Measurements from ENCODE around the gene GPAT3. TPM values are rescaled to one million over a fixed set of nuclear protein-coding genes. Genes with fewer than 3 reads are reported as not detected.
A peak's percentile ranks its signal among the peaks of the same experiment; 100 is the strongest.

Gene GPAT3
- polyA plus RNA-seq (2013): 3.9 and 4.2 TPM in 2 replicates

DNA sequence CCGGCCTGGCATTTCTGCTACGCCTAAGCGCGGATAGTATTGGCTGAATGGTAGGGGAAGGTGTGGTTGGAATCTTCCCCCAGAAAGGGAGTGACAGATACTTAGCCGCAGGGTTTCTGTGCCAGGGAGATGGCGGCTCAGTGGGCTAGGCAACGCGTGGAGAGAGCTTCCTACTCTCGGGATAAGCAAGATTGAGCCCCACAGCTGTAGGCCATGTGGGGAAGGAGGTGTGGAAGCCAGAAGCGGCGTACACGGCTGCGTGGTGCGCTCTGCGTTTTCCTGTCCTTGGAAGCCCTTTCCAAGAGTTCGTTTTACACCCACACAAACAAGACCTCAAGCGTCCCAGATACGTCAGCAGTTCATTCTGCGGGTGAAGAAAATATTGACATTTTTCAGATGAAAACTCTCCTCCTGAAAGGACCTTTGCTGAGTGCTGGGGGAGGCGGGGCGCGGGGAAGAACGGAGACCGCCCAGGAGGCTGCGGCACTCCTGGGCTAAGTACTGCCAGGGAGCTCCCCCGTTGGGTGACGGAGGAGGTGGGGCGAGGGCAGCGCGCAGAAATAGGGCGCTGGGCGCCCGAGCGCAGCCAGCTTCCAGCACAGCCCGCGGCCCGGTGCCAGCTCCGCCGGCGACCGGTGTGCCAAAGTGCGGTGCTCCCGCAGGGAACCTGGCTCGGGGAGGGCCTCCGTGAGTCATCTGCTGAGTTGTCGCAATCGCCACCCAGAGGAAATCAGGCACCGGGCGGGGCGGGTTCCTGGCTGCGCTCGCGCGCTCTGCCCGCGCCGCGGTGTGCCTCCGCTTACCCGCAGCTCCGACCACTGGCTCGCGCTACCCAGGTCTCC is at the start of gene GPAT3:
Gene GPAT3, plus strand, starts transcription at position 589 of the 842 bp plus-strand sequence. CDS start 515 bp downstream, outside the sequence.
- Histone ChIP-seq H3K4me3 (ENCODE audit: low read depth, low read length) (peak within 1 kb of the TSS; percentile 68), H3K27me3 (ENCODE audit: insufficient read depth, low read length) (peaks cover 28% of the 10 kb centered on the region), H2AFZ (ENCODE audit: insufficient read depth, low read length, poor library complexity) (peak within 1 kb of the TSS; percentile 37), H4K91ac (ENCODE audit: low read depth, low read length) (no peak within 1 kb of the TSS), H2BK5ac (ENCODE audit: low read depth, low read length, poor library complexity) (no peak within 1 kb of the TSS), H3K4me1 (ENCODE audit: control insufficient read depth in 1 of 2, insufficient read depth in 2 of 2, low read length in 2 of 2) (peaks cover 5 to 9% of the 10 kb centered on the region in 2 experiments), H3K23ac (ENCODE audit: low read length) (no peak within 1 kb of the TSS), H3K18ac (ENCODE audit: low read length) (no peak within 1 kb of the TSS), H4K12ac (ENCODE audit: low read depth, low read length) (no peak within 1 kb of the TSS), H3K27ac (ENCODE audit: low read depth, low read length) (no peak within 1 kb of the TSS), H3K4ac (ENCODE audit: low read depth, low read length) (no peak within 1 kb of the TSS), H2BK120ac (ENCODE audit: insufficient read depth, low read length, poor library complexity) (no peak within 1 kb of the TSS), H2BK12ac (ENCODE audit: low read length) (no peak within 1 kb of the TSS), H2AK5ac (ENCODE audit: low read length) (no peak within 1 kb of the TSS), H3K4me2 (ENCODE audit: low read length) (peak within 1 kb of the TSS; percentile 91), H3K9me3 (ENCODE audit: insufficient read depth, low read depth, low read length) (no peaks in the 10 kb centered on the region), H3K79me2 (ENCODE audit: control insufficient read depth, insufficient read depth, low read length, poor library complexity) (no peaks in the 10 kb centered on the region), H4K8ac (ENCODE audit: low read depth, low read length) (no peak within 1 kb of the TSS), H3K79me1 (ENCODE audit: low read length) (peaks cover 2% of the 10 kb centered on the region), H3K36me3 (ENCODE audit: control insufficient read depth in 1 of 2, insufficient read depth in 2 of 2, low read length in 2 of 2) (no peaks in the 10 kb centered on the region), H3K9ac (ENCODE audit: low read length) (no peak within 1 kb of the TSS), H3K14ac (ENCODE audit: low read length) (no peak within 1 kb of the TSS)
- peak; percentile 82 to 91 for DNase-seq
- no CpG with 5 or more reads among the region's 63 CpGs for WGBS (ENCODE audit: extremely low coverage, insufficient coverage, insufficient read length)

DNA sequence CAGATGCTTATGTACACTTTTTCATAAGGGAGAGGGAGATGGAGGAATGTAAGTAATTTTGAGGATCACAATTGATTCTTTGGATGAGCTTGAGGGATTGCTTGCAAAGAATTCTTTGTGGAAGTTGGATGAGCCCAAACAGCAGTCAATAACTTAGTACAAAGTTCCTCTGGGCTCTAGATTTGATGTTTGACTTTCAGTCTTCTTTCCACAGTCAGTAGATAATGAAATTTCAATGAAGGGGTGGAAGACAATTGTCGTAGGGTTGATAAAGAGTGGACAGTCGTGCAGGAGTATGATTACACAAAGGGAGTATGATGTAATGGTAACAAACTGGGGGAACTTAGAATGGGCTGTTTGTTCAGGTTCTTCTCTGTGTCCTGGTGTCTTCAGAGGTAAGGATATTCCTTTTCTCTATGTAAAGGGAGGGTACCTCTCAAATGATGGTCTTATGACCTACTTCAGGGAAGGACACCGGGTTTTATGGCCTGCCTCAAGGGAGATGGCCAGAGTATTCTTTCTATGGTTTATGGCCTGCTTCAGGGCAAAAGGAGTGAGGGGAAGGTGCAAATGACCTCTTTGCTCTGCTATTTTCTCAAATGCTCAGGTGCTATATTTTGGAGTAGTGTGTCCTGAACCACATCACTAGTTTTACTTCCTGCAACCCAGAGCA is 49.3 kb upstream of the GPAT3 start:
- Histone ChIP-seq H2BK5ac (ENCODE audit: low read depth, low read length, poor library complexity) (no peak overlapping the region), H4K12ac (ENCODE audit: low read depth, low read length) (no peak overlapping the region), H3K27me3 (ENCODE audit: insufficient read depth, low read length) (no peaks in the 10 kb centered on the region), H3K9ac (ENCODE audit: low read length) (no peak overlapping the region), H3K79me1 (ENCODE audit: low read length) (peaks cover 6% of the 10 kb centered on the region), H3K4me2 (ENCODE audit: low read length) (no peak overlapping the region), H4K8ac (ENCODE audit: low read depth, low read length) (no peak overlapping the region), H3K79me2 (ENCODE audit: control insufficient read depth, insufficient read depth, low read length, poor library complexity) (peaks cover 5% of the 10 kb centered on the region), H3K18ac (ENCODE audit: low read length) (no peak overlapping the region), H2AK5ac (ENCODE audit: low read length) (no peak overlapping the region), H2AFZ (ENCODE audit: insufficient read depth, low read length, poor library complexity) (no peak overlapping the region), H2BK120ac (ENCODE audit: insufficient read depth, low read length, poor library complexity) (no peak overlapping the region), H3K9me3 (ENCODE audit: insufficient read depth, low read depth, low read length) (no peaks in the 10 kb centered on the region), H3K4me1 (ENCODE audit: control insufficient read depth in 1 of 2, insufficient read depth in 2 of 2, low read length in 2 of 2) (no peaks in the 10 kb centered on the region), H3K4me3 (ENCODE audit: low read depth, low read length) (no peak overlapping the region), H2BK12ac (ENCODE audit: low read length) (no peak overlapping the region), H3K36me3 (ENCODE audit: control insufficient read depth in 1 of 2, insufficient read depth in 2 of 2, low read length in 2 of 2) (no peaks in the 10 kb centered on the region), H4K91ac (ENCODE audit: low read depth, low read length) (no peak overlapping the region), H3K14ac (ENCODE audit: low read length) (no peak overlapping the region), H3K23ac (ENCODE audit: low read length) (no peak overlapping the region), H3K27ac (ENCODE audit: low read depth, low read length) (no peak overlapping the region), H3K4ac (ENCODE audit: low read depth, low read length) (no peak overlapping the region)
- no peak for DNase-seq
- WGBS (ENCODE audit: extremely low coverage, insufficient coverage, insufficient read length): no CpG with 5 or more reads among the region's 3 CpGs

DNA sequence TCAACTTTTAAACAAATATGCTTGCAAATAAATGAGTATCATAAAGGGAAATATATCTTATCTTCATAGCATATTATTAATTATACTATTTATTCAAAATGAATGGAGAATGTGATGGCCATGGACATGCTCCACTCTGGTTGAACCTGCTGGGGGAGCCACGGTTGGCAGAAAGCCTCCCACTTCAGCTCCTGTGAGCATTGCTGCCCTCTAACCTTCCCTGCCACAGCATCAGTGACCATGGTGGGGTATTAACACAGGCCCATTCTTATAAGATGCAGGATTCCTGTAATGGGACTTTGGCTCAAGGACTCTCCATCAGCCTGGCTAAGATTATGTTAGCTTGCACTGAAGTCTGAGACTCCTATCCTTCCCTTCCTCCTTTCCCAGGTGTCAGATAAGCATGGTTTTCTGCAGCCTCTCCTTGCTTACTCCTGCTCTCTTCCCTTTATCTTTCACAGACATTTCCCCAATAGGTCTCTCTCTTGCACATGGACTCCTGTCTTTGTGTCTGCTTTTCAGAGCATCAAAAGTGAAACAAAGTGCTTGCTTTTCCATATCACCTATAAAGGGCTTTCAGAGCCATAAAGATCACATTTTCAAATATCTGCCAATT is 46.1 kb upstream of the GPAT3 start:
- Histone ChIP-seq H3K27ac (ENCODE audit: low read depth, low read length) (no peak overlapping the region), H4K8ac (ENCODE audit: low read depth, low read length) (no peak overlapping the region), H3K9ac (ENCODE audit: low read length) (no peak overlapping the region), H3K79me1 (ENCODE audit: low read length) (peaks cover 1% of the 10 kb centered on the region), H3K18ac (ENCODE audit: low read length) (no peak overlapping the region), H4K91ac (ENCODE audit: low read depth, low read length) (no peak overlapping the region), H2BK5ac (ENCODE audit: low read depth, low read length, poor library complexity) (no peak overlapping the region), H2AFZ (ENCODE audit: insufficient read depth, low read length, poor library complexity) (no peak overlapping the region), H3K4ac (ENCODE audit: low read depth, low read length) (no peak overlapping the region), H2AK5ac (ENCODE audit: low read length) (no peak overlapping the region), H3K4me3 (ENCODE audit: low read depth, low read length) (no peak overlapping the region), H2BK12ac (ENCODE audit: low read length) (no peak overlapping the region), H3K36me3 (ENCODE audit: control insufficient read depth in 1 of 2, insufficient read depth in 2 of 2, low read length in 2 of 2) (no peaks in the 10 kb centered on the region), H3K4me1 (ENCODE audit: control insufficient read depth in 1 of 2, insufficient read depth in 2 of 2, low read length in 2 of 2) (no peaks in the 10 kb centered on the region), H4K12ac (ENCODE audit: low read depth, low read length) (no peak overlapping the region), H3K23ac (ENCODE audit: low read length) (no peak overlapping the region), H3K14ac (ENCODE audit: low read length) (no peak overlapping the region), H3K27me3 (ENCODE audit: insufficient read depth, low read length) (no peaks in the 10 kb centered on the region), H3K9me3 (ENCODE audit: insufficient read depth, low read depth, low read length) (peaks cover 2% of the 10 kb centered on the region), H2BK120ac (ENCODE audit: insufficient read depth, low read length, poor library complexity) (no peak overlapping the region), H3K4me2 (ENCODE audit: low read length) (no peak overlapping the region), H3K79me2 (ENCODE audit: control insufficient read depth, insufficient read depth, low read length, poor library complexity) (peaks cover under 1% of the 10 kb centered on the region)
- WGBS (ENCODE audit: extremely low coverage, insufficient coverage, insufficient read length): no CpG with 5 or more reads among the region's 1 CpG
- DNase-seq: no peak

DNA sequence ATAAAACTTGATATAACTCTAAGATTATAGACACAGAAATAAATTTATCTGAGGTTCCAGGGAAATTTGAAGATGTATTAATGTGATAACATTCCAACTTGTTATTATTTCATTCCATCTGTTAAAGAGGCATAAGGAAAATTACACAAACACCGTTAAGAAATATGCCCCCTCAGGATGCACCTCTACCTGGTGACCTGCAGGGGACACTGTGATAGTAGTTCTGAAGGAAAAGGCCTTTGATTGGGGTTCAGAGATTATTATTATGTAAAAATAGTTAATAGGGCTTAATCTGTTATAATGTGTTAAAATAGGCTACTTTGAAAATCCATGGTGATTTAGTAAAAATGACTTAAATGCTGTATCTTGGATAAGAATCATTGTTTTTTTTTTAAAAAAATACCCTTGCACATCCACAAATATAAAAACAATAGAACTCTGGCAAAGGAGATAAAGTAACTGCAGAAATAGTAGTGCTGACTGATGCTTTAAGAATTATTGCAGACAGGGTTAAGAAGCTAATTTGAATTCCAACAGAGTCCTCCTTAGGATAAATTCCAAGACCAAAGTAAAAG is 44.9 kb upstream of the GPAT3 start:
- Histone ChIP-seq H2BK120ac (ENCODE audit: insufficient read depth, low read length, poor library complexity) (no peak overlapping the region), H2BK12ac (ENCODE audit: low read length) (no peak overlapping the region), H3K23ac (ENCODE audit: low read length) (no peak overlapping the region), H3K18ac (ENCODE audit: low read length) (no peak overlapping the region), H4K91ac (ENCODE audit: low read depth, low read length) (no peak overlapping the region), H4K8ac (ENCODE audit: low read depth, low read length) (no peak overlapping the region), H2AK5ac (ENCODE audit: low read length) (no peak overlapping the region), H3K27me3 (ENCODE audit: insufficient read depth, low read length) (no peaks in the 10 kb centered on the region), H3K4me2 (ENCODE audit: low read length) (no peak overlapping the region), H4K12ac (ENCODE audit: low read depth, low read length) (no peak overlapping the region), H3K79me2 (ENCODE audit: control insufficient read depth, insufficient read depth, low read length, poor library complexity) (no peaks in the 10 kb centered on the region), H2BK5ac (ENCODE audit: low read depth, low read length, poor library complexity) (no peak overlapping the region), H3K27ac (ENCODE audit: low read depth, low read length) (no peak overlapping the region), H3K36me3 (ENCODE audit: control insufficient read depth in 1 of 2, insufficient read depth in 2 of 2, low read length in 2 of 2) (no peaks in the 10 kb centered on the region), H3K4me1 (ENCODE audit: control insufficient read depth in 1 of 2, insufficient read depth in 2 of 2, low read length in 2 of 2) (no peaks in the 10 kb centered on the region), H3K79me1 (ENCODE audit: low read length) (no peaks in the 10 kb centered on the region), H2AFZ (ENCODE audit: insufficient read depth, low read length, poor library complexity) (no peak overlapping the region), H3K4me3 (ENCODE audit: low read depth, low read length) (no peak overlapping the region), H3K4ac (ENCODE audit: low read depth, low read length) (no peak overlapping the region), H3K14ac (ENCODE audit: low read length) (no peak overlapping the region), H3K9me3 (ENCODE audit: insufficient read depth, low read depth, low read length) (peaks cover 2% of the 10 kb centered on the region), H3K9ac (ENCODE audit: low read length) (no peak overlapping the region)
- DNase-seq: peak in 1 of 2 donors; percentile 53
- WGBS (ENCODE audit: extremely low coverage, insufficient coverage, insufficient read length): no CpG with 5 or more reads among the region's 1 CpG
